SK-N-SH (cell line): ENCODE results near the gene LPAR1.

Experiments used
- CTCF ChIP-seq: fragments of 200-600 bp; sonication (generic); IDR thresholded peaks from 2 replicates; pipeline ENCODE4 v1.6.1; 2017; ENCODE audit warnings: antibody characterized with exemption, mild to moderate bottlenecking, moderate library complexity
- JUND ChIP-seq: IDR thresholded peaks from 2 replicates; pipeline ENCODE4 v1.4.0; 2012
- NRF1 ChIP-seq: IDR thresholded peaks from 2 replicates; pipeline ENCODE4 v1.6.1; 2012; ENCODE audit warnings: low read depth, mild to moderate bottlenecking, low read length
- REST ChIP-seq: IDR thresholded peaks from 2 replicates; pipeline ENCODE4 v1.6.1; 2012; ENCODE audit warnings: mild to moderate bottlenecking, low read depth, low read length, moderate library complexity
- RXRA ChIP-seq: IDR thresholded peaks from 2 replicates; pipeline ENCODE4 v1.4.0; 2012; ENCODE audit warnings: low read depth, mild to moderate bottlenecking, borderline replicate concordance

- TF ChIP-seq CTCF (no peak), NRF1 (no peak), RXRA (no peak), JUND (no peak), REST (no peak)
Observed at GRCh38 chr9:111039231-111039906, 1.1 kb upstream of the LPAR1 start.
